Measurements from ENCODE around the gene RASGRF1.
"Not testable (repeated sequence)": the region's sequence is repeated elsewhere in the genome, so short reads cannot be mapped to it uniquely, and the experiment has no call there.

The RASGRF1 gene

GRCh38 chr15:79006071-79006470 is 84.5 kb downstream of the RASGRF1 start:
- DNase-seq = no peak

GRCh38 chr15:79004336-79004735 is 86.2 kb downstream of the RASGRF1 start:
- DNase-seq = peak in 1 of 5 donors; percentile 27

- no peak for DNase-seq
Measured at GRCh38 chr15:79003896-79004295, 86.7 kb downstream of the RASGRF1 start.

GRCh38 chr15:79003301-79003700 is 87.3 kb downstream of the RASGRF1 start:
- DNase-seq = no peak

GRCh38 chr15:79002581-79002980 is 88.0 kb downstream of the RASGRF1 start:
- no peak for DNase-seq

GRCh38 chr15:78999636-79000035 is 90.9 kb downstream of the RASGRF1 start:
- no peak for DNase-seq

- no peak for DNase-seq
Measured at GRCh38 chr15:78998526-78998925, 92.1 kb downstream of the RASGRF1 start.

- DNase-seq = no peak
Measured at GRCh38 chr15:78997981-78998499, 92.5 kb downstream of the RASGRF1 start.

GRCh38 chr15:78996894-78997275 is 93.7 kb downstream of the RASGRF1 start:
- DNase-seq = no peak

GRCh38 chr15:78995921-78996893 is 94.4 kb downstream of the RASGRF1 start:
- DNase-seq = no peak

- DNase-seq = not testable (repeated sequence)
Measured at GRCh38 chr15:78995161-78995560, 95.4 kb downstream of the RASGRF1 start.

- DNase-seq = no peak
Measured at GRCh38 chr15:78993931-78994530, 96.5 kb downstream of the RASGRF1 start.

GRCh38 chr15:78993257-78993930 is 97.2 kb downstream of the RASGRF1 start:
- DNase-seq = no peak

GRCh38 chr15:78992416-78993256 is 97.9 kb downstream of the RASGRF1 start:
- DNase-seq = no peak

GRCh38 chr15:78991879-78992278 is 98.7 kb downstream of the RASGRF1 start:
- no peak for DNase-seq

- DNase-seq = no peak
Measured at GRCh38 chr15:78991476-78991875, 99.1 kb downstream of the RASGRF1 start.

- no peak for DNase-seq
Measured at GRCh38 chr15:78990278-78990677, 100.3 kb downstream of the RASGRF1 start.

GRCh38 chr15:78989701-78990240 is 100.8 kb downstream of the RASGRF1 start:
- DNase-seq = no peak

- DNase-seq = peak in 1 of 5 donors; percentile 7
Measured at GRCh38 chr15:78988361-78988911, 102.1 kb downstream of the RASGRF1 start.

- no peak for DNase-seq
Measured at GRCh38 chr15:78987556-78988360, 102.8 kb downstream of the RASGRF1 start.

Data from T-helper 1 cell (primary cell).